Measurements from ENCODE around the gene OPHN1.

OPHN1 gene

GRCh38 chrX:68196939-68197791 lies 236.1 kb downstream of the OPHN1 start:
- no peak overlapping the region for H3K4me3 ChIP-seq (ENCODE audit: low read depth, low read length)
- TF ChIP-seq CTCF (IDR thresholded peaks at IDR 0.05; ENCODE audit: low read depth, low read length), result peak; percentile 57

- TF ChIP-seq CTCF (IDR thresholded peaks at IDR 0.05; ENCODE audit: low read depth, low read length), result no peak
- no peak overlapping the region for H3K4me3 ChIP-seq (ENCODE audit: low read depth, low read length)
Observed at GRCh38 chrX:68195561-68195960, 237.7 kb downstream of the OPHN1 start.

- no peak for TF ChIP-seq CTCF (IDR thresholded peaks at IDR 0.05; ENCODE audit: low read depth, low read length)
- H3K4me3 ChIP-seq (ENCODE audit: low read depth, low read length), result no peak overlapping the region
Observed at GRCh38 chrX:68193786-68194185, 239.5 kb downstream of the OPHN1 start.

- no peak overlapping the region for H3K4me3 ChIP-seq (ENCODE audit: low read depth, low read length)
- no peak for TF ChIP-seq CTCF (IDR thresholded peaks at IDR 0.05; ENCODE audit: low read depth, low read length)
Observed at GRCh38 chrX:68193234-68193633, 240.1 kb downstream of the OPHN1 start.

GRCh38 chrX:68190799-68191198 lies 242.5 kb downstream of the OPHN1 start:
- H3K4me3 ChIP-seq (ENCODE audit: low read depth, low read length), result no peak overlapping the region
- no peak for TF ChIP-seq CTCF (IDR thresholded peaks at IDR 0.05; ENCODE audit: low read depth, low read length)

GRCh38 chrX:68186552-68187262 lies 246.6 kb downstream of the OPHN1 start:
- no peak overlapping the region for H3K4me3 ChIP-seq (ENCODE audit: low read depth, low read length)
- TF ChIP-seq CTCF (IDR thresholded peaks at IDR 0.05; ENCODE audit: low read depth, low read length), result no peak

- no peak for TF ChIP-seq CTCF (IDR thresholded peaks at IDR 0.05; ENCODE audit: low read depth, low read length)
- H3K4me3 ChIP-seq (ENCODE audit: low read depth, low read length), result no peak overlapping the region
Observed at GRCh38 chrX:68185161-68185560, 248.1 kb downstream of the OPHN1 start.

Measured in WI38 (cell line).